HepG2 (cell line): Measurements from ENCODE around the gene NT5C. TPM values are rescaled to one million over a fixed set of nuclear protein-coding genes. Genes with fewer than 3 reads are reported as not detected.

Source experiments
- ELF1 ChIP-seq: sonication (generic); formaldehyde crosslinking; IDR thresholded peaks from 2 replicates; pipeline ENCODE4 v1.4.0; 2020; ENCODE audit warnings: missing genetic modification reagents
- MBD4 ChIP-seq: IDR thresholded peaks from 2 replicates; pipeline ENCODE4 v1.6.1; 2012; ENCODE audit warnings: low read length, inconsistent platforms, borderline replicate concordance
- TFDP1 ChIP-seq: IDR thresholded peaks from 2 replicates; pipeline ENCODE4 v1.6.1; 2016; ENCODE audit warnings: missing compliant biosample characterization, missing genetic modification reagents, borderline replicate concordance
- ZBTB21 ChIP-seq: sonication (generic); formaldehyde crosslinking; IDR thresholded peaks from 2 replicates; pipeline ENCODE4 v1.4.0; 2020; ENCODE audit warnings: missing genetic modification reagents
- ZFYVE20 ChIP-seq: sonication (generic); formaldehyde crosslinking; IDR thresholded peaks from 2 replicates; pipeline ENCODE4 v1.8.0; 2023; ENCODE audit warnings: low read depth, mild to moderate bottlenecking, moderate library complexity, missing genetic modification reagents, borderline replicate concordance
- ZMAT3 ChIP-seq: sonication (generic); formaldehyde crosslinking; conservative IDR thresholded peaks from 2 replicates; pipeline ENCODE4 v1.7.0; 2021; ENCODE audit warnings: missing genetic modification reagents
- ZNF430 ChIP-seq: sonication (generic); formaldehyde crosslinking; IDR thresholded peaks from 2 replicates; pipeline ENCODE4 v1.9.0; 2021; ENCODE audit warnings: mild to moderate bottlenecking, missing genetic modification reagents
- ZNF549 ChIP-seq: sonication (generic); formaldehyde crosslinking; IDR thresholded peaks from 2 replicates; pipeline ENCODE4 v1.5.0; 2020; ENCODE audit warnings: missing genetic modification reagents
- ZNF710 ChIP-seq: sonication (generic); formaldehyde crosslinking; IDR thresholded peaks from 2 replicates; pipeline ENCODE4 v1.5.0; 2020; ENCODE audit warnings: mild to moderate bottlenecking, missing genetic modification reagents, borderline replicate concordance
- ZNF749 ChIP-seq: sonication (generic); formaldehyde crosslinking; IDR thresholded peaks from 2 replicates; pipeline ENCODE4 v1.8.0; 2022; ENCODE audit warnings: mild to moderate bottlenecking, missing genetic modification reagents, moderate library complexity, borderline replicate concordance
- ZNF878 ChIP-seq: sonication (generic); formaldehyde crosslinking; IDR thresholded peaks from 2 replicates; pipeline ENCODE4 v1.8.1; 2023; ENCODE audit warnings: mild to moderate bottlenecking, missing genetic modification reagents, moderate library complexity
- ZSCAN20 ChIP-seq: sonication (generic); formaldehyde crosslinking; IDR thresholded peaks from 2 replicates; pipeline ENCODE4 v1.4.0; 2020; ENCODE audit warnings: missing genetic modification reagents, mild to moderate bottlenecking, borderline replicate concordance
- polyA plus RNA-seq, 8 experiments: library from polyadenylated mRNA; depleted of rRNA in 3 of 8; stranded (reverse) in 7 of 8; unstranded in 1 of 8; fragments of >200 nt; fragmentation: Illumina TruSeq in 4 of 8; extraction: Trizol in 4 of 8; gene quantifications; 2 replicates each; pipeline versions ENCODE4 v1.2.1 to v1.2.3, GENCODE V29; 2011 to 2016; ENCODE audit warnings: low read depth in 4 of 8, missing spikeins in 1 of 8, mixed read lengths in 1 of 8; ENCODE audit not compliant: insufficient read depth in 1 of 8
- total RNA-seq, 5 experiments: library from RNA; depleted of rRNA; stranded (reverse); fragments of >200 nt; fragmentation: Illumina TruSeq; extraction: Trizol; gene quantifications; 2 replicates each; pipeline ENCODE4 v1.2.3, GENCODE V29; 2016; ENCODE audit warnings: low read depth in 1 of 5
- TF ChIP-seq, protein P1 (sequence below): sonication (generic); formaldehyde crosslinking; IDR thresholded peaks from 2 replicates; pipeline ENCODE4 v1.4.0; 2020; ENCODE audit warnings: missing genetic modification reagents
- TF ChIP-seq, protein P2 (sequence below): sonication (generic); formaldehyde crosslinking; IDR thresholded peaks from 2 replicates; pipeline ENCODE4 v1.5.0; 2020; ENCODE audit warnings: missing genetic modification reagents

The NT5C gene
- total and polyA plus RNA-seq, 2 of the 13 experiments (the other 11 are each of a cell fraction or from before 2014, with no cell fraction given): 42.8 to 48.6 TPM

- TF ChIP-seq, protein P1, sequence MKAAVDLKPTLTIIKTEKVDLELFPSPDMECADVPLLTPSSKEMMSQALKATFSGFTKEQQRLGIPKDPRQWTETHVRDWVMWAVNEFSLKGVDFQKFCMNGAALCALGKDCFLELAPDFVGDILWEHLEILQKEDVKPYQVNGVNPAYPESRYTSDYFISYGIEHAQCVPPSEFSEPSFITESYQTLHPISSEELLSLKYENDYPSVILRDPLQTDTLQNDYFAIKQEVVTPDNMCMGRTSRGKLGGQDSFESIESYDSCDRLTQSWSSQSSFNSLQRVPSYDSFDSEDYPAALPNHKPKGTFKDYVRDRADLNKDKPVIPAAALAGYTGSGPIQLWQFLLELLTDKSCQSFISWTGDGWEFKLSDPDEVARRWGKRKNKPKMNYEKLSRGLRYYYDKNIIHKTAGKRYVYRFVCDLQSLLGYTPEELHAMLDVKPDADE: no peak
- TF ChIP-seq ZNF878 (CRISPR knock-in tag) (no peak), ZBTB21 (no peak), ZNF710 (CRISPR knock-in tag) (no peak; the same call in 1 of the 2 replicates), ELF1 (CRISPR knock-in tag) (peak; percentile 13; the same call in 1 of the 2 replicates), ZFYVE20 (no peak), ZNF430 (no peak), ZNF549 (CRISPR knock-in tag) (no peak), ZNF749 (CRISPR knock-in tag) (no peak; the same call in 1 of the 2 replicates), MBD4 (no peak), TFDP1 (CRISPR knock-in tag) (peak; percentile 77), ZSCAN20 (CRISPR knock-in tag) (no peak), ZMAT3 (CRISPR knock-in tag) (0 out of 2 replicates have a peak, but pooled peaks have one; percentile 18)
- TF ChIP-seq, protein P2, sequence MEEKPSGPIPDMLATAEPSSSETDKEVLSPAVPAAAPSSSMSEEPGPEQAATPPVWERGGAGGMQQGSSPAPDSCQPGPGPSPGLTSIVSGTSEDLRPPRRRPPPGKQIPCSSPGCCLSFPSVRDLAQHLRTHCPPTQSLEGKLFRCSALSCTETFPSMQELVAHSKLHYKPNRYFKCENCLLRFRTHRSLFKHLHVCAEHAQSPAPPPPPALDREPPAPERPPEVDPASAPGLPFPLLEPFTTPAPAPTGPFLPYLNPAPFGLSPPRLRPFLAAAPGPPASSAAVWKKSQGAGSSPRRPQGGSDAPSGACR: no peak
These were observed 40.4 kb downstream of the NT5C start (continued) for GRCh38 chr17:75090871-75091854.
